ENCODE results near the gene OR8B12. TPM values are rescaled to one million over a fixed set of nuclear protein-coding genes. Genes with fewer than 3 reads are reported as not detected.

OR8B12 gene
- total RNA-seq, 1 donor: not detected

- no peaks in the 10 kb centered on the region for H4K20me1 ChIP-seq (ENCODE audit: insufficient read depth, low read length)
- H3K4me3 ChIP-seq (ENCODE audit: insufficient read depth, low read length): no peak overlapping the region
- no peaks in the 10 kb centered on the region for H3K9me3 ChIP-seq (ENCODE audit: low read depth, low read length)
- H3K4me1 ChIP-seq (ENCODE audit: insufficient read depth, low read length): no peaks in the 10 kb centered on the region
- H3K27ac ChIP-seq (ENCODE audit: low read depth, low read length): no peak overlapping the region
- H2AFZ ChIP-seq (ENCODE audit: low read length): no peak overlapping the region
- no peak overlapping the region for H3K4me2 ChIP-seq (ENCODE audit: insufficient read depth, low read length)
- no peaks in the 10 kb centered on the region for H3K79me2 ChIP-seq (ENCODE audit: insufficient read depth, low read length)
- DNase-seq (ENCODE audit: insufficient read length, low spot score, missing footprints): no peak
- H3K36me3 ChIP-seq (ENCODE audit: insufficient read depth, low read length): no peaks in the 10 kb centered on the region
- no peak for TF ChIP-seq CTCF (IDR thresholded peaks at IDR 0.05; ENCODE audit: extremely low read depth, low read depth, low read length)
- H3K27me3 ChIP-seq (ENCODE audit: insufficient read depth, low read length): no peaks in the 10 kb centered on the region
These were observed 2.2 kb downstream of the OR8B12 start for GRCh38 chr11:124541204-124541603.

DNA sequence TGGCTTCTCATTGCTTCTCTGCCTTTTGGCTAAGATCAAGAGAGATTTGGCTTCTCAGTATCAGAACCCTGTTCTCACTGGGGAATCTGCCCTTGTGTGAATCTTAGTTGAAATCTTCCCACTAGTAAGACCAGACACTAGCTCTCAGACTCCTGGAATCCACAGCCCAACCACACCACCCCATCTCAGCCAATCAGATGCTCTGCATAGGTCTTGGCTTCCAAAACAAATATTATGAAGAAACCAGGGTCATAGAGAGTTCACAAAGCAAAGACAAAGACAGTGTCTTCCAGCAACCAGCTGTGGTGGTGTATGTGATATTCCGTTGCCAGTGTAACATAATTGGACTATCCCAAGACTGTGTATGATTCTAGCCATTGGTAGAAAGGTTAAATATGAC lies 5.4 kb downstream of the OR8B12 start:
- H2AFZ ChIP-seq (ENCODE audit: low read length): no peak overlapping the region
- H3K4me2 ChIP-seq (ENCODE audit: insufficient read depth, low read length): no peak overlapping the region
- no peak for DNase-seq (ENCODE audit: insufficient read length, low spot score, missing footprints)

GRCh38 chr11:124536520-124536919 lies 6.9 kb downstream of the OR8B12 start:
- H3K4me3 ChIP-seq (ENCODE audit: insufficient read depth, low read length): no peak overlapping the region
- TF ChIP-seq CTCF (IDR thresholded peaks at IDR 0.05; ENCODE audit: extremely low read depth, low read depth, low read length): no peak
- H3K4me1 ChIP-seq (ENCODE audit: insufficient read depth, low read length): no peaks in the 10 kb centered on the region
- H4K20me1 ChIP-seq (ENCODE audit: insufficient read depth, low read length): no peaks in the 10 kb centered on the region
- H2AFZ ChIP-seq (ENCODE audit: low read length): no peak overlapping the region
- no peaks in the 10 kb centered on the region for H3K79me2 ChIP-seq (ENCODE audit: insufficient read depth, low read length)
- no peaks in the 10 kb centered on the region for H3K36me3 ChIP-seq (ENCODE audit: insufficient read depth, low read length)
- H3K4me2 ChIP-seq (ENCODE audit: insufficient read depth, low read length): no peak overlapping the region
- no peaks in the 10 kb centered on the region for H3K9me3 ChIP-seq (ENCODE audit: low read depth, low read length)
- no peak for DNase-seq (ENCODE audit: insufficient read length, low spot score, missing footprints)
- no peak overlapping the region for H3K27ac ChIP-seq (ENCODE audit: low read depth, low read length)
- H3K27me3 ChIP-seq (ENCODE audit: insufficient read depth, low read length): no peaks in the 10 kb centered on the region

More for the DNA sequence above, 5.4 kb downstream of the OR8B12 start:
- H3K27ac ChIP-seq (ENCODE audit: low read depth, low read length): no peak overlapping the region
- no peaks in the 10 kb centered on the region for H3K27me3 ChIP-seq (ENCODE audit: insufficient read depth, low read length)
- H3K4me1 ChIP-seq (ENCODE audit: insufficient read depth, low read length): no peaks in the 10 kb centered on the region
- no peak for TF ChIP-seq CTCF (IDR thresholded peaks at IDR 0.05; ENCODE audit: extremely low read depth, low read depth, low read length)
- H3K9me3 ChIP-seq (ENCODE audit: low read depth, low read length): no peaks in the 10 kb centered on the region
- no peaks in the 10 kb centered on the region for H3K79me2 ChIP-seq (ENCODE audit: insufficient read depth, low read length)
- no peaks in the 10 kb centered on the region for H4K20me1 ChIP-seq (ENCODE audit: insufficient read depth, low read length)
- H3K4me3 ChIP-seq (ENCODE audit: insufficient read depth, low read length): no peak overlapping the region
- no peaks in the 10 kb centered on the region for H3K36me3 ChIP-seq (ENCODE audit: insufficient read depth, low read length)

- DNase-seq (ENCODE audit: insufficient read length, low spot score, missing footprints): no peak
- no peak for TF ChIP-seq CTCF (IDR thresholded peaks at IDR 0.05; ENCODE audit: extremely low read depth, low read depth, low read length)
- Histone ChIP-seq H3K27ac (ENCODE audit: low read depth, low read length) (no peak overlapping the region), H3K79me2 (ENCODE audit: insufficient read depth, low read length) (no peaks in the 10 kb centered on the region), H3K36me3 (ENCODE audit: insufficient read depth, low read length) (no peaks in the 10 kb centered on the region), H3K4me2 (ENCODE audit: insufficient read depth, low read length) (no peak overlapping the region), H3K4me3 (ENCODE audit: insufficient read depth, low read length) (no peak overlapping the region), H3K4me1 (ENCODE audit: insufficient read depth, low read length) (no peaks in the 10 kb centered on the region), H4K20me1 (ENCODE audit: insufficient read depth, low read length) (no peaks in the 10 kb centered on the region), H3K27me3 (ENCODE audit: insufficient read depth, low read length) (no peaks in the 10 kb centered on the region), H2AFZ (ENCODE audit: low read length) (no peak overlapping the region), H3K9me3 (ENCODE audit: low read depth, low read length) (no peaks in the 10 kb centered on the region)
These were observed 7.8 kb downstream of the OR8B12 start for GRCh38 chr11:124535552-124536232.

Measured in osteoblast (primary cell).